Erythroblast (primary cell): ENCODE results near the gene HSP90B1.

Experiments
- GATA1 ChIP-seq: IDR thresholded peaks from 2 replicates; pipeline ENCODE4 v1.6.1; 2011; ENCODE audit warnings: low read depth, mild to moderate bottlenecking, control low read depth, low read length, moderate library complexity
- POLR2A ChIP-seq: IDR thresholded peaks from 2 replicates; pipeline ENCODE4 v1.6.1; 2011; ENCODE audit warnings: mild to moderate bottlenecking, low read length

GRCh38 chr12:103978384-103978982, 48.3 kb downstream of the HSP90B1 start:
- TF ChIP-seq POLR2A: no peak
- TF ChIP-seq GATA1: no peak
